ENCODE measurements around the gene GRAP2. TPM values are rescaled to one million over a fixed set of nuclear protein-coding genes. Genes with fewer than 3 reads are reported as not detected.

Gene GRAP2
- total and polyA plus RNA-seq, 3 donors from 2014 or later = 5.0 to 6.1 (median 5.3) TPM

DNA sequence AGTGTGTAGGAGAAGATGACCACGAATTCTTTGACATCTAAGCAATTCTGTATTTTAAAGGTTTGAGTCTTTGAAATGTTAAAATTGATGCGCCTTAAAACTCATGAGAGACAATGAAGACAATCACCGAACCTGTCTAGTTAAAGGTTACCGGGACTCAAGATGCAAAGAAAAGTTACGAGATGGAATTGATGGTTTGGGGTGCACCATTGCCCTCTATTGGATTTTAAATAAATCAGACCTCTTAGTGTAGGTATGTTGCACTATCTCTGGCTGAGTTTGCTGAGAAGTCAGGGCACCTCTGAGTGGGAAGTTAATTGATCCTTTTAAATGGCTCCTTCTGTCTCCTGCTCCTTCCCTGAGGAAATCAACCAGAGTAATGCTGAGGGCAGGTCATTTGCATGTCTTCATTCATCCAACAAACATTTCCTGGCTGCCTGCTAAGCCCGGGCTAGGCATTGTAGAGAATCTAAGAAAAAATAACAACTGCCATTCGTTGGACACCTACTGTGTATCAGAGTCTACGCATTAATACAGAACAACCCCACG is 39.9 kb downstream of the GRAP2 start:
- 80 to 81% methylated on average over 9 of the region's 9 CpGs for WGBS, 2 donors
- Histone ChIP-seq H3K4me3 (no peak overlapping the region), H3K36me3 (ENCODE audit: low read depth, missing control alignments) (no peaks in the 10 kb centered on the region), H3K4me1 (no peaks in the 10 kb centered on the region), H3K27me3 (no peaks in the 10 kb centered on the region), H3K9me3 (no peaks in the 10 kb centered on the region), H3K27ac (no peak overlapping the region)
- no peak for TF ChIP-seq POLR2A (IDR thresholded peaks at IDR 0.05)
- TF ChIP-seq, protein P1, sequence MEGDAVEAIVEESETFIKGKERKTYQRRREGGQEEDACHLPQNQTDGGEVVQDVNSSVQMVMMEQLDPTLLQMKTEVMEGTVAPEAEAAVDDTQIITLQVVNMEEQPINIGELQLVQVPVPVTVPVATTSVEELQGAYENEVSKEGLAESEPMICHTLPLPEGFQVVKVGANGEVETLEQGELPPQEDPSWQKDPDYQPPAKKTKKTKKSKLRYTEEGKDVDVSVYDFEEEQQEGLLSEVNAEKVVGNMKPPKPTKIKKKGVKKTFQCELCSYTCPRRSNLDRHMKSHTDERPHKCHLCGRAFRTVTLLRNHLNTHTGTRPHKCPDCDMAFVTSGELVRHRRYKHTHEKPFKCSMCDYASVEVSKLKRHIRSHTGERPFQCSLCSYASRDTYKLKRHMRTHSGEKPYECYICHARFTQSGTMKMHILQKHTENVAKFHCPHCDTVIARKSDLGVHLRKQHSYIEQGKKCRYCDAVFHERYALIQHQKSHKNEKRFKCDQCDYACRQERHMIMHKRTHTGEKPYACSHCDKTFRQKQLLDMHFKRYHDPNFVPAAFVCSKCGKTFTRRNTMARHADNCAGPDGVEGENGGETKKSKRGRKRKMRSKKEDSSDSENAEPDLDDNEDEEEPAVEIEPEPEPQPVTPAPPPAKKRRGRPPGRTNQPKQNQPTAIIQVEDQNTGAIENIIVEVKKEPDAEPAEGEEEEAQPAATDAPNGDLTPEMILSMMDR (IDR thresholded peaks at IDR 0.05) = no peak
- intact Hi-C loops (cut with DNase I; ENCODE audit: low total_unique reads) = no loop called here
- DNase-seq = no peak

DNA sequence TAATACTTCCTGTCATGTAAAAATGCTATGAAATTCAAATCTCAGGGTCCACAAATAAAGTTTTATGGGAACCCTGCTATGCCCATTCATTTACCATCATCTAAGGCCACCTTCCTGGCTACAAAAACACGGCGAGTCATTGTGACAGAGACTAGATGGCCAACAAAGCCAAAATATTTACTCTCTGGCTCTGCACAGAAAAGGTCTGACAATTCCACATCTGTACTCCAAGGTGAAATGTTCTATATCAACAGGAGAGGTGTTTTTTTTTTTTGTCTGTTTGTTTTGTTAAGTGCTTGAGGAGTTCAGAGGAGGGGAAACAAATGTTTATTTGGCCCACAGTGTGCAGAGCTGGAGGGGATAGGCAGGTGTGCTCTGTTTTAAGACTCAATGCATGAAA is 40.7 kb downstream of the GRAP2 start:
- no peaks in the 10 kb centered on the region for H3K27me3 ChIP-seq
- H3K9me3 ChIP-seq = no peaks in the 10 kb centered on the region
- H3K36me3 ChIP-seq (ENCODE audit: low read depth, missing control alignments) = no peaks in the 10 kb centered on the region
- WGBS, 2 donors = 96 to 97% methylated on average over 2 of the region's 2 CpGs
- no peak overlapping the region for H3K4me3 ChIP-seq
- H3K27ac ChIP-seq = no peak overlapping the region
- no peak for TF ChIP-seq POLR2A (IDR thresholded peaks at IDR 0.05)
- TF ChIP-seq, protein P1 (IDR thresholded peaks at IDR 0.05) = no peak
- intact Hi-C loops (cut with DNase I; ENCODE audit: low total_unique reads) = no loop called here
- no peak for DNase-seq
- H3K4me1 ChIP-seq = peaks cover 1% of the 10 kb centered on the region

DNA sequence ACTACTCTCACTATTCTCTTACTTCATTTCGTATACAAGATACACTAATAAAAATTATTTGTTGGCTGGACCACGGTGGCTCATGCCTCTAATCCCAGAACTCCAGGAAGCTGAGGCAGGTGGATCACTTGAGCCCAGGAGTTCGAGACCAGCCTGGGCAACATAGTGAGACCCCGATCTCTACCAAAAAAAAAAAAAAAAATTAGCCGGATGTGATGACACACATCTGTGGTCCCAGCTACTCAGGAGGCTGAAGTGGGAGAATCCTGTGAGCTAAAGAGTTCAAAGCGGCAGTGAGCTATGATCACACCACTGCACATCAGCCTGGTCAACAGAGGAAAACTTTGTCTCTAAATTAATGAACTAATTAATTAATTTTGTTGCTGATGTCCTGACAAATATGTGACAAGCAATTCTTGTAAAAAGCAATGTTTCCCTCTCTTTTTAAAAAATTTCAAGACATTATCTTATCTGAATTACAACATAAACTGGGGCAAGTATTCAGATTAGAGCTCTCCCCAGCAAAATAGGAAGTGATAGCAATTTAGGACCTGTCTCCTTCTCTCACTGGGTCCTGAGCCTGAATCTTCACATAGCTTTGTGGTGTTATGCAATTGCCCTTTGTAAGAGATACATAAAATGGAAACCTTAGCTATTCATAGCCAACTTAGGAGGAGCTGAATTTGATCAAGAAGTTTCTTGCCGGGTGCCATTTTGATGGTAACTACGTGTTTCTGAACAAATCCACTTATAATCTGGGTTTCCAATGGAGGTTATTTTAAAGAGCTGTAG is 41.8 kb downstream of the GRAP2 start:
- TF ChIP-seq, protein P1 (IDR thresholded peaks at IDR 0.05) = no peak
- 87 to 91% methylated on average over 8 of the region's 8 CpGs for WGBS, 2 donors

DNA sequence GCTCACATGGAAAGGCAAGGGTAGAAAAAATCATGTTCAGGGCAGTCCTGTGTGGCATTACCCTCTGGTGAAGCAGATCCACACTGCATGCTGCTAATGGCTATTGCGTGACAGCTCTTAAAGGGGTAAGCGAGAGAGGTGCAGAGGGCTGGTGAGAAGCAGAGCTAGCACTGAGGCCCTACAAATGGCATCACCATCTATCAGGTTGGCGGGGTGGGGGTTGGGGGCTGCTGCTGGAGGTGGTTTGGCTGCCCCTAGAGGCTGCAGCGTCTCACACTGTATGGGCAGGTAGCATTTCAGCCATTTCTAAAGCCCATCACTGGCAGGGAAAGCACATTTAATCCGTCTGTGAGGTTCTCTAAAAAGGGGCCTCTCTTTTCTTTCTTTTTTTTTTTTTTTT is 42.5 kb downstream of the GRAP2 start:
- WGBS, 2 donors = 89% methylated on average over 5 of the region's 5 CpGs
- no peaks in the 10 kb centered on the region for H3K9me3 ChIP-seq
- peaks cover 13% of the 10 kb centered on the region for H3K4me1 ChIP-seq

More for the DNA sequence above, 41.8 kb downstream of the GRAP2 start:
- H3K9me3 ChIP-seq = no peaks in the 10 kb centered on the region
- intact Hi-C loops (cut with DNase I; ENCODE audit: low total_unique reads) = no loop called here
- no peaks in the 10 kb centered on the region for H3K27me3 ChIP-seq
- H3K36me3 ChIP-seq (ENCODE audit: low read depth, missing control alignments) = no peaks in the 10 kb centered on the region
- no peak overlapping the region for H3K4me3 ChIP-seq
- no peak overlapping the region for H3K27ac ChIP-seq
- DNase-seq = no peak
- H3K4me1 ChIP-seq = peaks cover 12% of the 10 kb centered on the region

More for the DNA sequence above, 42.5 kb downstream of the GRAP2 start:
- intact Hi-C loops (cut with DNase I; ENCODE audit: low total_unique reads) = no loop called here
- Histone ChIP-seq H3K27me3 (no peaks in the 10 kb centered on the region), H3K4me3 (no peak overlapping the region), H3K27ac (no peak overlapping the region), H3K36me3 (ENCODE audit: low read depth, missing control alignments) (no peaks in the 10 kb centered on the region)
- TF ChIP-seq, protein P1 (IDR thresholded peaks at IDR 0.05) = no peak
- no peak for TF ChIP-seq POLR2A (IDR thresholded peaks at IDR 0.05)
- no peak for DNase-seq
